Subcutaneous adipose tissue (tissue), 4 donors: Measurements from ENCODE around the gene SNAPIN. TPM values are rescaled to one million over a fixed set of nuclear protein-coding genes. Genes with fewer than 3 reads are reported as not detected.

ENCODE experiments used
- total RNA-seq, 4 donors: library from RNA; depleted of rRNA; stranded (reverse); fragments of >200 nt; gene quantifications; one replicate each; pipeline ENCODE4 v1.1.0, GENCODE V29; 2016
- TF ChIP-seq, protein P1 (sequence below): fragments of 450-650 bp; IDR thresholded peaks from one replicate; pipeline ENCODE4 v1.5.1; 2016; ENCODE audit warnings: low read depth, mild to moderate bottlenecking, control low read depth, antibody characterized with exemption, moderate library complexity

The SNAPIN gene
- total RNA-seq, 4 donors from 2014 or later, result 53.7 to 80.1 (median 65.9) TPM

DNA sequence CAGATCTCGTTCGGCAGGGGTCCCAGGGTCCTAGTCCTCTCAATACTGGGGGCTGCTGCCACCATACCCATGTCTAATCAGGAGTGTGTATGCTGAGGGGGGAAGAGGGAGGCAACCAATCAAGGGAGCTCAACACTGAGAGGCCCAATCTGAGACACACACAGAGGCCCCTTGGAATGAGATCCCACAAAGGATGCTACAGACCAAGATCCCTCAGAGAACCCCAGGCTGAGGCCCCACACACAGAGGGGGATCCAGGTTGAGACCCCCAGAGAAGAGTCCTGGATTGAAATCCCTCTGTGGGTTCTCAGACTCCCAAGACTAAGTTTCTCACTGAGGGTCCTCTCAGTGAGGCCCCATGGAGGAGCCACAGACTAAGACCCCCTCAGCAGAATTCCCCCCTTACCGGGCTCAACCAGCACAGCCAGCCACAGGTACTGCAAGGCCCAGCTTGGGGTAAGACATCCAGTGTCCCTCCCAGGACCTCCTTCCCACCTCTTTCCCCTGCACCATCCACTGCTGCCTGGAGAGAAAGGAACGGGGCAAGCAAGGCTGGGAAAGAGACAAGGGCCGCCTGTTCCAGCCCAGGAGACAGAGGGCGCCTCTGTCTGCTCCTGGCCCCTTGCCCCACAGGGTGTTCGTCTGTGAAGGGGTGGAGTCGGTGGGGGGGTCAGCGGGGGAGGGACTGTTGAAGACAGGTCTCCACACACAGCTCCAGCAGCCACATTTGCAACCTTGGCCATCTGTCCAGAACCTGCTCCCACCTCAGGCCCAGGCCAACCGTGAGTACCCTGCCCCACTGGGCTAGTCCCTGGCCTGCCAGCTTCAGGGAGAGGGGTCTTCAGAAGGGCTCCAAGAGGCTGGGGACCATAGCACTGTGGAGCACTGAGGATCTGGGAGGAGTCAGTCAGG, 30.5 kb upstream of the SNAPIN start, which contains the start of gene S100A1:
Gene S100A1, plus strand, starts transcription at position 720 of the 912 bp plus-strand sequence. CDS start 2,088 bp downstream, outside the sequence.
- TF ChIP-seq, protein P1, sequence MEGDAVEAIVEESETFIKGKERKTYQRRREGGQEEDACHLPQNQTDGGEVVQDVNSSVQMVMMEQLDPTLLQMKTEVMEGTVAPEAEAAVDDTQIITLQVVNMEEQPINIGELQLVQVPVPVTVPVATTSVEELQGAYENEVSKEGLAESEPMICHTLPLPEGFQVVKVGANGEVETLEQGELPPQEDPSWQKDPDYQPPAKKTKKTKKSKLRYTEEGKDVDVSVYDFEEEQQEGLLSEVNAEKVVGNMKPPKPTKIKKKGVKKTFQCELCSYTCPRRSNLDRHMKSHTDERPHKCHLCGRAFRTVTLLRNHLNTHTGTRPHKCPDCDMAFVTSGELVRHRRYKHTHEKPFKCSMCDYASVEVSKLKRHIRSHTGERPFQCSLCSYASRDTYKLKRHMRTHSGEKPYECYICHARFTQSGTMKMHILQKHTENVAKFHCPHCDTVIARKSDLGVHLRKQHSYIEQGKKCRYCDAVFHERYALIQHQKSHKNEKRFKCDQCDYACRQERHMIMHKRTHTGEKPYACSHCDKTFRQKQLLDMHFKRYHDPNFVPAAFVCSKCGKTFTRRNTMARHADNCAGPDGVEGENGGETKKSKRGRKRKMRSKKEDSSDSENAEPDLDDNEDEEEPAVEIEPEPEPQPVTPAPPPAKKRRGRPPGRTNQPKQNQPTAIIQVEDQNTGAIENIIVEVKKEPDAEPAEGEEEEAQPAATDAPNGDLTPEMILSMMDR, result no peak

DNA sequence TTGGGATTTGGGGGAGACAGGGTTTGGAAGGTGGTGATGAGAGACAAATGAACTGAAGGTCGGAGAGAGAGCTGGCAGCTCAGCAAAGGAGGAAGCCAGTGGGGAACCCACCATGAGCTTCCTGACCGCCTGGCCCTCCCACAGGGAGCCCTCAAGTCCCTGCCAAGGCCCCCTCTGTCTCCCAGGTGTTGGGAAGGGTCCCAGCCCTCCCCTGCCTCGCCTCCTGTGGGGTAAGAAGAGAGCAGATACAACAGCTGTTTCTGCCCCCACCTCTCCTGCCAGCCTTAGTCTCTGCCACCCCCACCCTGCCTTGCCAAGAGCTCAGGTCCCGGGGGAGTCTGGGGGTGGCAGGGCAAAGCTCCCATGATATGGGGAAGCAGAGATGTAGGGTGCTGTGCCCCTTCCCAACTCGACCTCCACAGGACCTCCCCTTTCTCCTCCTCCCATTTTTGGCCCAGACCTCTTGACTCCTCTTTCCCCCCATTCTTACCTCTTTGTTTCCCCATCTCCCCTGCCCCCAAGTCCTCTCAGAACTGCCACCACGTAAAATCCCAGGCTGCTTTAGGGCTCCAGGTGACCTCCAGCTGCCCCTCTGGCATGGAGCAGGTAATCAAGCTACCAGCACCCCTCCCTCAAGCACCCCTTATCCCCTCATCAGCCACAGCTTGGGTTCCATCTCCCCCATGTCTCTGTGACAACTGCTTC, 29.7 kb upstream of the SNAPIN start:
- TF ChIP-seq, protein P1, result no peak

GRCh38 chr1:153629343-153629665, 29.2 kb upstream of the SNAPIN start:
- TF ChIP-seq, protein P1, result no peak

- TF ChIP-seq, protein P1, result no peak
Observed at GRCh38 chr1:153629971-153630370, 28.5 kb upstream of the SNAPIN start.

GRCh38 chr1:153630384-153630783, 28.1 kb upstream of the SNAPIN start:
- TF ChIP-seq, protein P1, result no peak

- TF ChIP-seq, protein P1, result no peak
Observed at GRCh38 chr1:153631047-153632022, 27.2 kb upstream of the SNAPIN start.
